GM12874 (cell line): Measurements from ENCODE around the gene IRX3.

ENCODE experiments used
- TF ChIP-seq, protein P1 (sequence below): IDR thresholded peaks from 2 replicates; pipeline ENCODE4 v1.5.1; 2011; ENCODE audit warnings: low read depth, mild to moderate bottlenecking, control low read depth, low read length, moderate library complexity; ENCODE audit not compliant: insufficient read depth

Gene IRX3

GRCh38 chr16:54324716-54325115 is 38.1 kb upstream of the IRX3 start:
- TF ChIP-seq, protein P1, sequence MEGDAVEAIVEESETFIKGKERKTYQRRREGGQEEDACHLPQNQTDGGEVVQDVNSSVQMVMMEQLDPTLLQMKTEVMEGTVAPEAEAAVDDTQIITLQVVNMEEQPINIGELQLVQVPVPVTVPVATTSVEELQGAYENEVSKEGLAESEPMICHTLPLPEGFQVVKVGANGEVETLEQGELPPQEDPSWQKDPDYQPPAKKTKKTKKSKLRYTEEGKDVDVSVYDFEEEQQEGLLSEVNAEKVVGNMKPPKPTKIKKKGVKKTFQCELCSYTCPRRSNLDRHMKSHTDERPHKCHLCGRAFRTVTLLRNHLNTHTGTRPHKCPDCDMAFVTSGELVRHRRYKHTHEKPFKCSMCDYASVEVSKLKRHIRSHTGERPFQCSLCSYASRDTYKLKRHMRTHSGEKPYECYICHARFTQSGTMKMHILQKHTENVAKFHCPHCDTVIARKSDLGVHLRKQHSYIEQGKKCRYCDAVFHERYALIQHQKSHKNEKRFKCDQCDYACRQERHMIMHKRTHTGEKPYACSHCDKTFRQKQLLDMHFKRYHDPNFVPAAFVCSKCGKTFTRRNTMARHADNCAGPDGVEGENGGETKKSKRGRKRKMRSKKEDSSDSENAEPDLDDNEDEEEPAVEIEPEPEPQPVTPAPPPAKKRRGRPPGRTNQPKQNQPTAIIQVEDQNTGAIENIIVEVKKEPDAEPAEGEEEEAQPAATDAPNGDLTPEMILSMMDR: no peak

DNA sequence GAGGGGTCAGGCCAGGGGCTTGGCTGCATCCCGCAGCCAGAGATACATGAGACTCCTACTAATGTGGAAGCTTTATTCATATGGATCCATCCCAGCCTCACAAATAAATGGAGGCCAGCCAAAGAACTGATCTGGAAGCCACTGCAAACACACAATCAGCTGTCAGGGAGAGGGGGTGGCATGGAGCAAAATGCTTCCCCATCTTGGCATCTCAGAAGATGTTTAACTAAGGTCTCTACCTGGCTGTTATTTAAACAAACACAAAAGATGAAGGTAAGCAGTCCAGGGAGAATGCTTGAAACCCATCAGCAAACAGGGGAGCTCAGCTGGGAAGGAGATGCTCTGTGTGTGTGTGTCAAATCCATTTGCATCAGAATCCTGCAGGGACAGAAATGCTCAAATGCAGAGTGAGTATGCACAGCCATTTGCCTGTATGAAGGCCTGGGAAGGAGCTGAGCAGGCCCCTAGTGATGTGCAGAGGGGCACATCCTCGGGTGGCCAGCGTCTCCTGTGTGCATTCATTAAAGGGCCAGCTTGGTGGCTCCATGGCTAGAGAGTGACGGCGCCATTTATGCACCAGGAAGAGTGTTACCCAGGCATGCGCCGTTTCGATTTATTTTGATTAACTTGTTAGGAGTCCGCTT is 34.2 kb upstream of the IRX3 start:
- TF ChIP-seq, protein P1: no peak

GRCh38 chr16:54318941-54319340 is 32.4 kb upstream of the IRX3 start:
- TF ChIP-seq, protein P1: no peak

DNA sequence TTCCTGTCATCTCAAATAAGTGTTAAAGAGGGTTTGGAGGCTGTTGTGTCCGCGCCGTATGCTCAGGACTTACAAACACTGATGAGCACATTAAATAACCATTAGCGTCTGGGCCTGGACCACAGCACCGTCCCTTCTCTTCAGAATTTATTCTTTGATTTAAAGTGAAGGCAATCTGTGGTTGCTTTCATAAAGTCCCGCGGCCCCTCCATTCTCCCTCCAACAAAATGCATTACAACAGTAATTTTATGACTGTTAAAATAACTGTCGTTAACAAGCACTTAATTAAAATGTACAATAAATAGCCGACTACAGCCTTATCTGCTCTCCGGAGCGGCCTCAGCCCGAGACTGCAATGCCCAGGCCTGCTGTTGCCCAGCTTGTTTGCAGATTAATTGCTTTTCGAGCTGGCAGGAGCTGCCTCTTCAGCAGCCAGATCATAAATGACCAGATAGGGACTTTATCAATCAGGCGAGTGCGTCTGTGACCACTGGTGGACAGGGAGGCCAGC is 30.6 kb upstream of the IRX3 start:
- TF ChIP-seq, protein P1: no peak

GRCh38 chr16:54316095-54316889 is 29.7 kb upstream of the IRX3 start:
- TF ChIP-seq, protein P1: no peak

DNA sequence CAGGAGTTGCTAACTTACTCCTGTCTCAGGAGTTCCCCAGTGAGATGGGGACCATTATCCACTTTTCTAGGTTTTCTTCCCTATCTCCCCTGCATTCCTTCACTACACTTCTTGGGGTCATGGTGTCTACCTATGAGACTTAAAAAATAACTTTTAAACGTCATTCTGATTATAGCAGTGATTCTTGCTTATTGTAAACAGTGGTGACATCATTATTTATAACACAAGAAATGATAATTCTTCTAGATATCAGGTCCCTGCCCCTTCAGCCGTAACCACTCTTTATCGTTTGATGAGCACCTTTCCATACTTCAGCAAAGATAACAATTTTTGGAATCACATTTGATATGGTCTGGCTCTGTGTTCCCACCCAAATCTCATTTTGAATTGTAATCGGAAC is 27.2 kb upstream of the IRX3 start:
- TF ChIP-seq, protein P1: no peak

- TF ChIP-seq, protein P1: no peak
Measured at GRCh38 chr16:54312502-54312991, 26.0 kb upstream of the IRX3 start.
